PC-3 (cell line): Measurements from ENCODE around the gene RARA. TPM values are rescaled to one million over a fixed set of nuclear protein-coding genes. Genes with fewer than 3 reads are reported as not detected.

Source experiments
- ATAC-seq: fragments of 200-7000 bp; cut with Tn5 transposase; 2 replicates; pipeline ENCODE4 v1.9.1; 2020; ENCODE audit warnings: mild to moderate bottlenecking, moderate library complexity
- BruUV-seq: library from RNA; stranded (reverse); fragments of 400-500 nt; replicated peaks from 2 replicates; lab custom pipeline; 2021; lab: Mats Ljungman, UMichigan
- CTCF ChIA-PET: fragments of 300-600 bp; sonication (Branson Sonifier 250); formaldehyde crosslinking; loops from one replicate; lab custom pipeline; 2022; ENCODE audit warnings: antibody characterized with exemption; lab: Charles Lee
- POLR2A ChIA-PET: fragments of 300-600 bp; sonication (Branson Sonifier 250); formaldehyde crosslinking; loops from one replicate; lab custom pipeline; 2022; ENCODE audit warnings: antibody characterized with exemption; ENCODE audit not compliant: unreplicated experiment; lab: Charles Lee
- DNase-seq: peaks from one replicate; pipeline ENCODE4 v3.0.0-alpha.2; 2015
- H2AFZ ChIP-seq: fragments of 300-600 bp; sonication (generic); 2 replicates; pipeline ENCODE4 v1.6.0; 2016; ENCODE audit warnings: antibody characterized with exemption, low read length
- H3F3A ChIP-seq: fragments of 300-600 bp; sonication (generic); one replicate; pipeline ENCODE4 v1.6.0; 2017; ENCODE audit warnings: antibody characterized with exemption, low read length, control low read depth, mild to moderate bottlenecking; ENCODE audit not compliant: unreplicated experiment
- H3K27ac ChIP-seq: fragments of 300-600 bp; sonication (generic); 2 replicates; pipeline ENCODE4 v1.5.1; 2016; ENCODE audit warnings: mild to moderate bottlenecking, low read length
- H3K27me3 ChIP-seq: fragments of 300-600 bp; sonication (generic); 2 replicates; pipeline ENCODE4 v1.6.1; 2016; ENCODE audit warnings: low read length, mixed read lengths
- H3K36me3 ChIP-seq: fragments of 300-600 bp; sonication (generic); 2 replicates; pipeline ENCODE4 v1.6.1; 2016; ENCODE audit warnings: low read depth, mixed run types, low read length, mixed read lengths
- H3K4me1 ChIP-seq: fragments of 300-600 bp; sonication (generic); 2 replicates; pipeline ENCODE4 v1.5.1; 2016; ENCODE audit warnings: low read length; ENCODE audit not compliant: insufficient read depth
- H3K4me2 ChIP-seq: fragments of 300-600 bp; sonication (generic); 2 replicates; pipeline ENCODE4 v1.6.0; 2016; ENCODE audit warnings: low read length
- H3K4me3 ChIP-seq: fragments of 300-600 bp; sonication (generic); 2 replicates; pipeline ENCODE4 v1.5.1; 2016; ENCODE audit warnings: mild to moderate bottlenecking, low read length, mixed read lengths
- H3K79me2 ChIP-seq: fragments of 300-600 bp; sonication (generic); 2 replicates; pipeline ENCODE4 v1.6.1; 2017; ENCODE audit warnings: low read length, mixed read lengths
- H3K9ac ChIP-seq: fragments of 300-600 bp; sonication (generic); 2 replicates; pipeline ENCODE4 v1.6.0; 2016; ENCODE audit warnings: mild to moderate bottlenecking, low read length
- H3K9me2 ChIP-seq: fragments of 300-600 bp; sonication (generic); replicated peaks from 2 replicates; pipeline ENCODE4 v1.6.1; 2016; ENCODE audit warnings: mixed run types, low read length, mixed read lengths
- H3K9me3 ChIP-seq: fragments of 300-600 bp; sonication (generic); 2 replicates; pipeline ENCODE4 v1.6.1; 2016; ENCODE audit warnings: low read length, mixed read lengths
- H4K20me1 ChIP-seq: fragments of 300-600 bp; sonication (generic); 2 replicates; pipeline ENCODE4 v1.6.1; 2016; ENCODE audit warnings: low read length, mixed read lengths
- EZH2 ChIP-seq: fragments of 300-600 bp; sonication (generic); IDR thresholded peaks from one replicate; pipeline ENCODE4 v1.6.1; 2017; ENCODE audit warnings: antibody characterized with exemption, mild to moderate bottlenecking, low read length; ENCODE audit not compliant: unreplicated experiment
- EZH2phosphoT487 ChIP-seq: fragments of 300-600 bp; sonication (generic); IDR thresholded peaks from 2 replicates; pipeline ENCODE4 v1.6.1; 2018; ENCODE audit warnings: mild to moderate bottlenecking, antibody characterized with exemption, low read length, borderline replicate concordance
- intact Hi-C: fragments of 100-400 bp; cut with micrococcal nuclease; formaldehyde crosslinking; loops from 2 replicates; pipeline ENCODE4 v1.9.0; 2023
- total RNA-seq: library from RNA; depleted of rRNA; stranded (reverse); fragments of >200 nt; gene quantifications from 2 replicates; pipeline ENCODE4 v1.2.3, GENCODE V29; 2014
- TF ChIP-seq, protein P1 (sequence below): fragments of 300-600 bp; sonication (generic); conservative IDR thresholded peaks from 2 replicates; pipeline ENCODE4 v1.5.1; 2017; ENCODE audit warnings: antibody characterized with exemption, low read depth, mild to moderate bottlenecking, low read length

RARA gene
- total RNA-seq, 1 experiment from 2014 or later: 19.6 TPM

DNA sequence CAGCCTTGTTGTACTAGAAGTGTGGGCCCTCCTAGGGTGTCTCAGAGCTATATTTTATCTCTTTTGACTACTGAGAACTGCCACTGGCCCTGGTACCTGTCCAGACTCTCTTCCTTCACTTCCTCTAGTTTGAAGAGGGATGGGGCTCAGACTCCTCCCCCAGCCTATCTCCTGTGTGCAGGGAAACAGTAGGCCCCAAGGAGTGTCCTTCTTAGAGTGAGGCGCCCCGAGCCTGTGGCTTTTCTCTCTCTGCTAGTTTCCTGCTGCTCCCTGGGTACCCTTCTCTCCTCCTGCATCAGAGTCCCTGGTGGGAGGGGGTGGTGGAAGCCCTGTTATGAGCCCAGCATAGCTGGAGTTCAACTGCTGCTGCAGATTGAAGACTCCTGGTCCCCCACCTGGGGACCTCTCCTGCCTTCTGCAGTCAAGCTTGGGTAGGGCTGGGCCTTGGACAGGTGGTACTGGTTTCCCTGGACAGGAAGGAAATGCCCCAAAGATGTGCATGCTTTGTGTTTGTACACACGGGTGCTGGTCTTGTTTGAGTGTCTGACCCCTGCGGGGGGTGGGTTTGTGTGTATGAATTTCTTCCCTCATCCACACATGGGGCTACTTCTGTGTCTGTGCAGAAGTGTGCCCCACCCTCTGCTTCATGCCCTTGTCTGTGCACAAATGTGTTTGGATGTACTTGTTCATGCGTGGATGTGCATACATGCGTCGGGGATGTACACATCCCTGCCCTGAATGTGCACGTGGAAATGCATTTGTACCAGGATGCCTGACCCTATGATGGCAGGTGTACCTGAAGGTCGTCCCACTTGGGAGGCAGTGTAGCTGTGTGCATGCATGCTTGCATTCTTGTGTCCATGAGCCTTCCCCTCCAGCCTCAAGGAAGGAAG is 6.9 kb downstream of the RARA start:
- peak overlapping the region; percentile 83 for H3K27ac ChIP-seq
- peak overlapping the region; percentile 48 for H3K4me3 ChIP-seq
- H3K9me2 ChIP-seq: no peaks in the 10 kb centered on the region
- no peak overlapping the region for H3K9ac ChIP-seq
- H3K9me3 ChIP-seq: no peaks in the 10 kb centered on the region
- no peaks in the 10 kb centered on the region for H3K27me3 ChIP-seq
- TF ChIP-seq EZH2phosphoT487 (no peak), EZH2 (no peak)
- TF ChIP-seq, protein P1, sequence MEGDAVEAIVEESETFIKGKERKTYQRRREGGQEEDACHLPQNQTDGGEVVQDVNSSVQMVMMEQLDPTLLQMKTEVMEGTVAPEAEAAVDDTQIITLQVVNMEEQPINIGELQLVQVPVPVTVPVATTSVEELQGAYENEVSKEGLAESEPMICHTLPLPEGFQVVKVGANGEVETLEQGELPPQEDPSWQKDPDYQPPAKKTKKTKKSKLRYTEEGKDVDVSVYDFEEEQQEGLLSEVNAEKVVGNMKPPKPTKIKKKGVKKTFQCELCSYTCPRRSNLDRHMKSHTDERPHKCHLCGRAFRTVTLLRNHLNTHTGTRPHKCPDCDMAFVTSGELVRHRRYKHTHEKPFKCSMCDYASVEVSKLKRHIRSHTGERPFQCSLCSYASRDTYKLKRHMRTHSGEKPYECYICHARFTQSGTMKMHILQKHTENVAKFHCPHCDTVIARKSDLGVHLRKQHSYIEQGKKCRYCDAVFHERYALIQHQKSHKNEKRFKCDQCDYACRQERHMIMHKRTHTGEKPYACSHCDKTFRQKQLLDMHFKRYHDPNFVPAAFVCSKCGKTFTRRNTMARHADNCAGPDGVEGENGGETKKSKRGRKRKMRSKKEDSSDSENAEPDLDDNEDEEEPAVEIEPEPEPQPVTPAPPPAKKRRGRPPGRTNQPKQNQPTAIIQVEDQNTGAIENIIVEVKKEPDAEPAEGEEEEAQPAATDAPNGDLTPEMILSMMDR: no peak
- intact Hi-C loops: loop anchor here (2.0 kb wide), 1 partner anchor 25 kb away; no protein-coding TSS in a partner anchor
- peak overlapping the region; percentile 93 for H3K4me2 ChIP-seq
- H3K36me3 ChIP-seq: no peaks in the 10 kb centered on the region
- ChIA-PET POLR2A (no interaction called here), CTCF (interaction anchor here (1.4 kb wide), 1 partner anchor 13 kb away, joined by 9 read pairs; no protein-coding TSS in a partner anchor)
- H3F3A ChIP-seq: no peaks in the 10 kb centered on the region
- ATAC-seq (no peak), DNase-seq (no peak)
- no TSS peak for BruUV-seq
- peaks cover 76% of the 10 kb centered on the region for H3K4me1 ChIP-seq
- H4K20me1 ChIP-seq: peaks cover 10% of the 10 kb centered on the region; the same call in 1 of the 2 replicates
- H3K79me2 ChIP-seq: peaks cover 32% of the 10 kb centered on the region
- H2AFZ ChIP-seq: peak overlapping the region; percentile 62

DNA sequence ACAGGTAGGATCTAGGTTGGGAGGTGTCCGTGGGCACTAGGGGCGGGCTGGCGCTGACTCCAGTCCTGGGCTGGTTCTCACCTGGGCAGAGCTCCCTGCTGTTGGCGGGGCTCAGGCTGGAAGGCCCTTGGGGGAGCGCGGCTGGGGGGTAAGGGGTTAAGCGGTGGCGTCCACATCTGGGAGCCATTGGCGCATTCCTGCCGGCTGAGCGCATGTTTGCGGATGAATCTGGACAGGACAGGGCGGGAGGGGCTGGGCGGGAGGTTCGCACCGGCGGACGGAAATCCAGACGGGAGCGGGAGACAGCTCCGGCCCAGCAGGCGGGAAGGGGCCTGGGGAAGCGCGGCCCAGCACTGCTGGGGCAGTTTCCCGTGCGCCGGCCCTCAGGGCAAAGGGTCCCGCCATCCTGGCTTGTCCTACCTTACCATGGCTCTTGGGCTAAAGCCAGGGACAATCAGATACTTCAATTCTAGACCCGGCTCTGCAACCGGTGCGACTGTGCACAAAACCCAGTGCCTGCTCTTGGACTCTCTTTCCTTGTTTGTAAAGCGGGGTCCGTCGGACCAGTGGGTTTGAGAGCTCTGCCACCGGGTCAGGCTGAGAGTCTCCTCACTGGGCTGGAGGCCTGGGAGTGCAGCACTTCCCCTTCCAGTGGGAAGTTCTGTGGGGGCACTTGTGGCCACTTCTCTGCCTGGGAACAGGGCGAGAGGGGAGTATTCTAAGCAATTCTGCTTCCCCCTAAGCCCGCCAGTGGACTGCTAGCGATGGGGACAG is 7.8 kb downstream of the RARA start:
- Histone ChIP-seq H3K4me3 (peak overlapping the region; percentile 99), H3K9me3 (no peaks in the 10 kb centered on the region), H4K20me1 (peaks cover 10% of the 10 kb centered on the region; the same call in 1 of the 2 replicates), H3K79me2 (peaks cover 40% of the 10 kb centered on the region), H3K4me2 (peak overlapping the region; percentile 93), H3K9ac (peak overlapping the region; percentile 69), H3K4me1 (peaks cover 74% of the 10 kb centered on the region), H3K27ac (peak overlapping the region; percentile 83), H3K27me3 (no peaks in the 10 kb centered on the region), H3K9me2 (no peaks in the 10 kb centered on the region), H3K36me3 (no peaks in the 10 kb centered on the region), H3F3A (no peaks in the 10 kb centered on the region), H2AFZ (peak overlapping the region; percentile 72)
- ATAC-seq (peak; percentile 7), DNase-seq (peak; percentile 63)
- ChIA-PET POLR2A (interaction anchor here (0.6 kb wide), 1 partner anchor 49 kb away, joined by 9 read pairs; no protein-coding TSS in a partner anchor), CTCF (interaction anchor here (1.4 kb wide), 1 partner anchor 14 kb away, joined by 9 read pairs; no protein-coding TSS in a partner anchor)
- intact Hi-C loops: loop anchor here (2.0 kb wide), 1 partner anchor 24 kb away; no protein-coding TSS in a partner anchor
- no TSS peak for BruUV-seq
- TF ChIP-seq EZH2: no peak

DNA sequence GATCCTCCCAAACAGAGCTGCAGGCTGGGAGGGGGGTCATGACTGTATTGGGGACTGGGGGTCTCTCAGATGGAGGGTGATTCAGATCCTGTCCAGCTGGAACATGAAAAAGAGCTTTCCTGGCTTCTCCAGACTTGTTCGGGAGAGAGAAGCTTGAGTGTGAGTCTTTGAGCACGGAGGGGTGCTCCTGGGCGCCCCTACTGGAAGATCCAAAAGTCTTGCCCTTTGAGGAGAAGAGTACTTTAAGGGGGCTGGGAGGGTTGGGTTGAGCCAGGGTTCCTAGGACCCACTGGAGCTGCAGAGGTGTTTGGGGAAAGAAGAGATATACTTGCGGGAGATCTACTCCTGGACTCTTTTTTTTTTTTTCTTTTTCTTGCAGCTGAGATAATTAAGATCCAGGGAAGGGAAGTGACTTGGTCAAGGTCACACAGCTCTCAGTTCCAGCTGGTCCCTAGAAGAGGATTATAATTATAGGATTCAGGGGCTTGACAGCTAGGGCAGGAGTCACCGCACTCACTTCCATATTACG is 8.4 kb downstream of the RARA start:
- Histone ChIP-seq H3K36me3 (no peaks in the 10 kb centered on the region), H3K4me3 (peak overlapping the region; percentile 99), H4K20me1 (peaks cover 10% of the 10 kb centered on the region; the same call in 1 of the 2 replicates), H3K27ac (peak overlapping the region; percentile 83), H3K79me2 (peaks cover 47% of the 10 kb centered on the region), H3K9me3 (no peaks in the 10 kb centered on the region), H3K4me2 (peak overlapping the region; percentile 93), H2AFZ (peak overlapping the region; percentile 72; the same call in 1 of the 2 replicates), H3F3A (no peaks in the 10 kb centered on the region), H3K9me2 (no peaks in the 10 kb centered on the region), H3K9ac (peak overlapping the region; percentile 69), H3K27me3 (no peaks in the 10 kb centered on the region), H3K4me1 (peaks cover 74% of the 10 kb centered on the region)
- DNase-seq (peak; percentile 61), ATAC-seq (peak; percentile 10; the same call in 1 of the 2 replicates)
- intact Hi-C loops: loop anchor here (2.0 kb wide), 1 partner anchor 23 kb away; no protein-coding TSS in a partner anchor
- CTCF ChIA-PET: interaction anchor here (0.5 to 1.4 kb wide), 3 partner anchors 14 to 677 kb away, joined by 3 to 9 read pairs (median 5); partner anchors contain the start of gene WIPF2
- no peak for TF ChIP-seq EZH2phosphoT487
- TF ChIP-seq, protein P1: peak; percentile 38
- POLR2A ChIA-PET: interaction anchor here (0.6 kb wide), 1 partner anchor 48 kb away, joined by 9 read pairs; no protein-coding TSS in a partner anchor
- TSS peak; percentile 92 for BruUV-seq
